Neuronal stem cell (in vitro differentiated cells): ENCODE results near the gene KLK6.

Experiments used
- DNase-seq: peaks from one replicate; pipeline ENCODE4 v3.0.0-alpha.2; 2013; ENCODE audit warnings: low spot score
- H2AFZ ChIP-seq: one replicate; pipeline ENCODE4 v1.6.1; 2013; ENCODE audit warnings: mild to moderate bottlenecking, low read length, inconsistent platforms
- H2AK5ac ChIP-seq: 2 replicates; pipeline ENCODE4 v1.6.1; 2013; ENCODE audit warnings: low read depth, mild to moderate bottlenecking, inconsistent platforms, low read length, moderate library complexity, mixed read lengths
- H2BK120ac ChIP-seq: 2 replicates; pipeline ENCODE4 v1.6.1; 2013; ENCODE audit warnings: low read depth, mild to moderate bottlenecking, inconsistent platforms, low read length, moderate library complexity, mixed read lengths
- H2BK12ac ChIP-seq: one replicate; pipeline ENCODE4 v1.6.1; 2013; ENCODE audit warnings: low read length, inconsistent platforms
- H2BK15ac ChIP-seq: 2 replicates; pipeline ENCODE4 v1.6.1; 2013; ENCODE audit warnings: mild to moderate bottlenecking, low read length, inconsistent platforms, mixed read lengths
- H2BK5ac ChIP-seq: one replicate; pipeline ENCODE4 v1.6.1; 2013; ENCODE audit warnings: inconsistent platforms, mild to moderate bottlenecking, low read length, moderate library complexity
- H3K14ac ChIP-seq: one replicate; pipeline ENCODE4 v1.6.1; 2013; ENCODE audit warnings: low read length, inconsistent platforms
- H3K18ac ChIP-seq: 2 replicates; pipeline ENCODE4 v1.6.1; 2013; ENCODE audit warnings: low read length, inconsistent platforms
- H3K23ac ChIP-seq: 2 replicates; pipeline ENCODE4 v1.6.1; 2013; ENCODE audit warnings: low read depth, mild to moderate bottlenecking, mixed read lengths, low read length, inconsistent platforms; ENCODE audit not compliant: poor library complexity
- H3K27ac ChIP-seq: replicated peaks from 3 replicates; pipeline ENCODE4 v1.5.1; 2013; ENCODE audit warnings: low read length, inconsistent platforms
- H3K27me3 ChIP-seq, 3 experiments: 2 replicates each; pipeline ENCODE4 v1.6.1; 2013; ENCODE audit warnings: low read length in 3 of 3, mild to moderate bottlenecking in 2 of 3, inconsistent platforms in 1 of 3, low read depth in 1 of 3, mixed read lengths in 1 of 3, moderate library complexity in 1 of 3; ENCODE audit not compliant: control insufficient read depth in 3 of 3, insufficient read depth in 3 of 3
- H3K36me3 ChIP-seq, 2 donors: replicated peaks in 1 of 2; 2 replicates each; pipeline ENCODE4 v1.6.1; 2013; ENCODE audit warnings: low read length in 2 of 2; ENCODE audit not compliant: control insufficient read depth in 2 of 2, insufficient read depth in 2 of 2
- H3K4ac ChIP-seq: 2 replicates; pipeline ENCODE4 v1.6.1; 2013; ENCODE audit warnings: inconsistent platforms, mild to moderate bottlenecking, low read length, moderate library complexity
- H3K4me1 ChIP-seq, 2 donors: 1 replicate in 1 of 2; 2 replicates in 1 of 2; pipeline ENCODE4 v1.6.1; 2013; ENCODE audit warnings: low read length in 2 of 2, low read depth in 1 of 2; ENCODE audit not compliant: control insufficient read depth in 2 of 2, insufficient read depth in 1 of 2
- H3K4me2 ChIP-seq: one replicate; pipeline ENCODE4 v1.6.1; 2013; ENCODE audit warnings: mild to moderate bottlenecking, low read length, inconsistent platforms; ENCODE audit not compliant: insufficient read depth, poor library complexity, severe bottlenecking
- H3K4me3 ChIP-seq, 2 donors: 2 replicates each; pipeline ENCODE4 v1.5.1; 2013; ENCODE audit warnings: low read length in 2 of 2, mild to moderate bottlenecking in 2 of 2, inconsistent platforms in 1 of 2, moderate library complexity in 1 of 2
- H3K79me1 ChIP-seq: one replicate; pipeline ENCODE4 v1.6.1; 2013; ENCODE audit warnings: low read depth, mild to moderate bottlenecking, inconsistent platforms, low read length, moderate library complexity
- H3K9ac ChIP-seq: one replicate; pipeline ENCODE4 v1.6.1; 2013; ENCODE audit warnings: mild to moderate bottlenecking, low read depth, low read length, inconsistent platforms; ENCODE audit not compliant: poor library complexity
- H3K9me3 ChIP-seq, 2 donors: replicated peaks in 1 of 2; 2 replicates each; pipeline versions ENCODE3 to v1.6.1; 2013; ENCODE audit warnings: low read length in 2 of 2, mild to moderate bottlenecking in 2 of 2, inconsistent platforms in 1 of 2, low read depth in 1 of 2, mixed read lengths in 1 of 2, moderate library complexity in 1 of 2; ENCODE audit not compliant: control insufficient read depth in 2 of 2, insufficient read depth in 1 of 2
- H4K8ac ChIP-seq: one replicate; pipeline ENCODE4 v1.6.1; 2013; ENCODE audit warnings: low read depth, mild to moderate bottlenecking, inconsistent platforms, low read length, moderate library complexity
- H4K91ac ChIP-seq: one replicate; pipeline ENCODE4 v1.6.1; 2013; ENCODE audit warnings: low read length, low read depth, mild to moderate bottlenecking, inconsistent platforms; ENCODE audit not compliant: poor library complexity
- WGBS, 2 donors: extraction: QIAGEN DNeasy Blood & Tissue Kit; methylation state at CpG; one replicate each; pipeline ENCODE4 v1.1.7; 2013; ENCODE audit warnings: missing lambda C conversion rate in 2 of 2, mixed read lengths in 1 of 2; ENCODE audit not compliant: insufficient read length in 2 of 2, insufficient replicate concordance in 1 of 2; ENCODE audit errors: extremely low coverage in 2 of 2; 5-methylcytosine and 5-hydroxymethylcytosine counted together

Gene KLK6

GRCh38 chr19:51003316-51003715 is 33.9 kb upstream of the KLK6 start:
- H3K23ac ChIP-seq: peak overlapping the region; percentile 59
- no peaks in the 10 kb centered on the region for H3K79me1 ChIP-seq
- no peak overlapping the region for H3K9ac ChIP-seq
- DNase-seq: no peak
- H3K4ac ChIP-seq: no peak overlapping the region
- H3K36me3 ChIP-seq: no peaks in the 10 kb centered on the region
- H2BK12ac ChIP-seq: no peak overlapping the region
- peak overlapping the region; percentile 31 for H3K14ac ChIP-seq
- H3K18ac ChIP-seq: peak overlapping the region; percentile 31
- no peak overlapping the region for H4K8ac ChIP-seq
- WGBS, 2 donors: no CpG with 5 or more reads among the region's 7 CpGs
- peak overlapping the region; percentile 69 for H2BK120ac ChIP-seq
- no peak overlapping the region for H4K91ac ChIP-seq
- H3K27ac ChIP-seq: no peak overlapping the region
- peak overlapping the region; percentile 76 for H2AK5ac ChIP-seq
- H2BK5ac ChIP-seq: no peak overlapping the region
- H2BK15ac ChIP-seq: peak overlapping the region; percentile 91
- no peak overlapping the region for H3K4me2 ChIP-seq
- H3K4me1 ChIP-seq: peaks cover 0 to 8% of the 10 kb centered on the region in 2 donors
- no peak overlapping the region for H2AFZ ChIP-seq
- peaks cover 0 to 8% (median 0%) of the 10 kb centered on the region in 3 experiments for H3K27me3 ChIP-seq
- H3K9me3 ChIP-seq: no peaks in the 10 kb centered on the region
- H3K4me3 ChIP-seq: no peak overlapping the region

- no peak overlapping the region for H3K9ac ChIP-seq
- no peak overlapping the region for H3K27ac ChIP-seq
- peak; percentile 42 for DNase-seq
- peaks cover 0 to 8% of the 10 kb centered on the region in 2 donors for H3K4me1 ChIP-seq
- peak overlapping the region; percentile 76 for H2AK5ac ChIP-seq
- H3K18ac ChIP-seq: peak overlapping the region; percentile 78
- H3K27me3 ChIP-seq: peaks cover 0 to 8% (median 0%) of the 10 kb centered on the region in 3 experiments
- no peak overlapping the region for H3K4ac ChIP-seq
- no peaks in the 10 kb centered on the region for H3K36me3 ChIP-seq
- H2AFZ ChIP-seq: no peak overlapping the region
- no peaks in the 10 kb centered on the region for H3K79me1 ChIP-seq
- no peak overlapping the region for H4K91ac ChIP-seq
- no peak overlapping the region for H3K4me2 ChIP-seq
- H2BK120ac ChIP-seq: peak overlapping the region; percentile 69
- H2BK12ac ChIP-seq: peak overlapping the region; percentile 63
- H3K9me3 ChIP-seq: no peaks in the 10 kb centered on the region
- H2BK5ac ChIP-seq: no peak overlapping the region
- H4K8ac ChIP-seq: no peak overlapping the region
- no CpG with 5 or more reads among the region's 42 CpGs for WGBS, 2 donors
- no peak overlapping the region for H3K14ac ChIP-seq
- H2BK15ac ChIP-seq: peak overlapping the region; percentile 91
- H3K23ac ChIP-seq: peak overlapping the region; percentile 60
- no peak overlapping the region for H3K4me3 ChIP-seq
Observed at GRCh38 chr19:51002542-51003311, 33.3 kb upstream of the KLK6 start.

- Histone ChIP-seq H3K36me3 (no peaks in the 10 kb centered on the region), H4K8ac (no peak overlapping the region), H3K14ac (no peak overlapping the region), H3K4me1 (peaks cover 0 to 8% of the 10 kb centered on the region in 2 donors), H2AK5ac (peak overlapping the region; percentile 76), H3K18ac (no peak overlapping the region), H2BK12ac (no peak overlapping the region), H3K79me1 (no peaks in the 10 kb centered on the region), H2BK15ac (no peak overlapping the region), H3K23ac (no peak overlapping the region), H3K27me3 (peaks cover 0 to 8% (median 0%) of the 10 kb centered on the region in 3 experiments), H3K27ac (no peak overlapping the region), H2AFZ (no peak overlapping the region), H3K4ac (no peak overlapping the region), H4K91ac (no peak overlapping the region), H3K4me2 (no peak overlapping the region), H2BK5ac (no peak overlapping the region), H3K9me3 (no peaks in the 10 kb centered on the region), H2BK120ac (no peak overlapping the region), H3K4me3 (no peak overlapping the region), H3K9ac (no peak overlapping the region)
- DNase-seq: no peak
- WGBS, 2 donors: no CpG with 5 or more reads among the region's 12 CpGs
Observed at GRCh38 chr19:51002089-51002532, 32.7 kb upstream of the KLK6 start.

GRCh38 chr19:51001515-51001914 is 32.1 kb upstream of the KLK6 start, which contains the start of gene KLK8:
Gene KLK8 (minus strand): TSS chr19:51001604. CDS start chr19:51001167, 437 bp downstream.
- Histone ChIP-seq H3K9ac (no peak within 1 kb of the TSS), H2AFZ (no peak within 1 kb of the TSS), H3K9me3 (no peaks in the 10 kb centered on the region), H3K23ac (peak within 1 kb of the TSS; percentile 60), H2BK15ac (peak within 1 kb of the TSS; percentile 91), H3K4ac (no peak within 1 kb of the TSS), H3K18ac (peak within 1 kb of the TSS; percentile 78), H4K91ac (peak within 1 kb of the TSS; percentile 15), H2BK120ac (peak within 1 kb of the TSS; percentile 90), H2BK12ac (peak within 1 kb of the TSS; percentile 91), H4K8ac (peak within 1 kb of the TSS; percentile 92), H2AK5ac (peak within 1 kb of the TSS; percentile 90), H3K4me1 (peaks cover 0 to 8% of the 10 kb centered on the region in 2 donors), H3K14ac (no peak within 1 kb of the TSS), H3K27ac (no peak within 1 kb of the TSS), H3K36me3 (no peaks in the 10 kb centered on the region), H3K27me3 (peaks cover 0 to 8% (median 0%) of the 10 kb centered on the region in 3 experiments), H3K79me1 (no peaks in the 10 kb centered on the region), H3K4me3 (no peak within 1 kb of the TSS), H2BK5ac (no peak within 1 kb of the TSS), H3K4me2 (peak within 1 kb of the TSS; percentile 30)
- DNase-seq: no peak
- WGBS, 2 donors: no CpG with 5 or more reads among the region's 7 CpGs
